DOHH2 (cell line): ENCODE data around the gene PHF21A.
"Not testable (repeated sequence)": the region's sequence is repeated elsewhere in the genome, so short reads cannot be mapped to it uniquely, and the experiment has no call there.

Experiments used
- H3F3A ChIP-seq: fragments of 200-600 bp; sonication (generic), shearing (Covaris generic); 2 replicates; pipeline ENCODE4 v1.6.0; 2016; ENCODE audit warnings: antibody characterized with exemption, mild to moderate bottlenecking; ENCODE audit not compliant: control insufficient read depth, insufficient read depth
- H3K27ac ChIP-seq: fragments of 200-600 bp; sonication (generic); 2 replicates; pipeline ENCODE4 v1.5.1; 2014; ENCODE audit warnings: low read depth, mild to moderate bottlenecking, low read length, moderate library complexity
- H3K27me3 ChIP-seq: fragments of 200-600 bp; sonication (generic); 2 replicates; pipeline ENCODE4 v1.6.1; 2014; ENCODE audit warnings: mild to moderate bottlenecking, low read length, mixed read lengths; ENCODE audit not compliant: control insufficient read depth
- H3K36me3 ChIP-seq: fragments of 200-600 bp; sonication (generic); 2 replicates; pipeline ENCODE4 v1.6.1; 2014; ENCODE audit warnings: mild to moderate bottlenecking, low read length, moderate library complexity, mixed read lengths; ENCODE audit not compliant: control insufficient read depth
- H3K4me1 ChIP-seq: fragments of 200-600 bp; sonication (generic); 2 replicates; pipeline ENCODE4 v1.6.1; 2014; ENCODE audit warnings: mild to moderate bottlenecking, low read length, mixed read lengths; ENCODE audit not compliant: control insufficient read depth
- H3K4me2 ChIP-seq: fragments of 200-600 bp; sonication (generic); 2 replicates; pipeline ENCODE4 v1.6.0; 2014; ENCODE audit warnings: mild to moderate bottlenecking, low read length, moderate library complexity
- H3K4me3 ChIP-seq: fragments of 200-600 bp; sonication (generic); 2 replicates; pipeline ENCODE4 v1.5.1; 2014; ENCODE audit warnings: mild to moderate bottlenecking, low read length, mixed read lengths
- H3K79me2 ChIP-seq: fragments of 200-600 bp; sonication (generic); 2 replicates; pipeline ENCODE4 v1.6.1; 2014; ENCODE audit warnings: mild to moderate bottlenecking, low read length, mixed read lengths; ENCODE audit not compliant: control insufficient read depth
- H3K9me2 ChIP-seq: fragments of 200-600 bp; sonication (generic); replicated peaks from 2 replicates; pipeline ENCODE4 v1.6.1; 2014; ENCODE audit warnings: mild to moderate bottlenecking, low read length, mixed read lengths; ENCODE audit not compliant: control insufficient read depth
- H3K9me3 ChIP-seq: fragments of 200-600 bp; sonication (generic); 2 replicates; pipeline ENCODE4 v1.6.1; 2014; ENCODE audit warnings: antibody characterized with exemption, low read length, mixed read lengths; ENCODE audit not compliant: control insufficient read depth, insufficient read depth
- H4K20me1 ChIP-seq: fragments of 200-600 bp; sonication (generic); 2 replicates; pipeline ENCODE4 v1.6.0; 2014; ENCODE audit warnings: low read depth, mild to moderate bottlenecking, antibody characterized with exemption, low read length, moderate library complexity; ENCODE audit not compliant: control insufficient read depth, insufficient read depth
- CTCF ChIP-seq: fragments of 200-600 bp; sonication (generic); IDR thresholded peaks from one replicate; pipeline ENCODE4 v1.5.1; 2014; ENCODE audit warnings: antibody characterized with exemption, mild to moderate bottlenecking, low read depth, low read length; ENCODE audit not compliant: poor library complexity, severe bottlenecking
- EZH2phosphoT487 ChIP-seq: fragments of 200-600 bp; sonication (generic); IDR thresholded peaks from 2 replicates; pipeline ENCODE4 v1.6.1; 2017; ENCODE audit warnings: borderline replicate concordance, mild to moderate bottlenecking, antibody characterized with exemption, low read length, moderate library complexity, mixed read lengths

The PHF21A gene

GRCh38 chr11:45906965-45907611 is 214.2 kb downstream of the PHF21A start, which contains the start of gene FREY1:
FREY1 (minus strand) TSS chr11:45907271; CDS start chr11:45907245, 26 bp downstream.
- Histone ChIP-seq H3F3A (no peaks in the 10 kb centered on the region), H3K27ac (no peak within 1 kb of the TSS), H3K79me2 (no peaks in the 10 kb centered on the region), H3K36me3 (peaks cover 13% of the 10 kb centered on the region; the same call in 1 of the 2 replicates), H3K4me3 (no peak within 1 kb of the TSS), H3K4me2 (no peak within 1 kb of the TSS), H3K27me3 (no peaks in the 10 kb centered on the region; the same call in 1 of the 2 replicates), H3K9me3 (no peaks in the 10 kb centered on the region), H4K20me1 (no peaks in the 10 kb centered on the region), H3K9me2 (no peaks in the 10 kb centered on the region), H3K4me1 (peaks cover 7% of the 10 kb centered on the region)
- no peak for TF ChIP-seq CTCF
- TF ChIP-seq EZH2phosphoT487 = no peak

GRCh38 chr11:45906096-45906682 is 215.1 kb downstream of the PHF21A start:
- no peak overlapping the region for H3K4me3 ChIP-seq
- peaks cover 7% of the 10 kb centered on the region for H3K4me1 ChIP-seq
- no peaks in the 10 kb centered on the region for H3K9me3 ChIP-seq
- H3K4me2 ChIP-seq = no peak overlapping the region
- H4K20me1 ChIP-seq = no peaks in the 10 kb centered on the region
- no peaks in the 10 kb centered on the region for H3K79me2 ChIP-seq
- peaks cover 7% of the 10 kb centered on the region for H3K27me3 ChIP-seq
- H3K36me3 ChIP-seq = peaks cover 13% of the 10 kb centered on the region; the same call in 1 of the 2 replicates
- no peak overlapping the region for H3K27ac ChIP-seq
- H3F3A ChIP-seq = no peaks in the 10 kb centered on the region
- TF ChIP-seq CTCF (no peak), EZH2phosphoT487 (no peak)
- H3K9me2 ChIP-seq = no peaks in the 10 kb centered on the region

- H3F3A ChIP-seq, H3K79me2 ChIP-seq, H3K4me3 ChIP-seq, H4K20me1 ChIP-seq, H3K4me2 ChIP-seq, H3K27ac ChIP-seq, H3K9me3 ChIP-seq, H3K9me2 ChIP-seq, H3K4me1 ChIP-seq: not testable (repeated sequence)
- peaks cover 14% of the 10 kb centered on the region for H3K27me3 ChIP-seq
- H3K36me3 ChIP-seq = peaks cover 11% of the 10 kb centered on the region; the same call in 1 of the 2 replicates
Measured at GRCh38 chr11:45905576-45905975, 215.7 kb downstream of the PHF21A start.

GRCh38 chr11:45905095-45905494 is 216.2 kb downstream of the PHF21A start:
- Histone ChIP-seq H3K9me2 (no peaks in the 10 kb centered on the region), H3K4me3 (no peak overlapping the region), H4K20me1 (no peaks in the 10 kb centered on the region), H3K4me1 (peaks cover 7% of the 10 kb centered on the region), H3K27ac (no peak overlapping the region), H3K4me2 (no peak overlapping the region), H3K27me3 (peaks cover 17% of the 10 kb centered on the region), H3F3A (no peaks in the 10 kb centered on the region), H3K36me3 (peaks cover 8% of the 10 kb centered on the region; the same call in 1 of the 2 replicates), H3K9me3 (no peaks in the 10 kb centered on the region), H3K79me2 (no peaks in the 10 kb centered on the region)
- no peak for TF ChIP-seq CTCF
- no peak for TF ChIP-seq EZH2phosphoT487
